Mononuclear cell (primary cell): ENCODE measurements around the gene VASH2. TPM values are rescaled to one million over a fixed set of nuclear protein-coding genes. Genes with fewer than 3 reads are reported as not detected.
"Not testable (repeated sequence)": the region's sequence is repeated elsewhere in the genome, so short reads cannot be mapped to it uniquely, and the experiment has no call there.

ENCODE experiments used
- H3K27me3 ChIP-seq: 2 replicates; pipeline ENCODE4 v1.6.0; 2011; ENCODE audit warnings: low read length, control low read depth; ENCODE audit not compliant: insufficient read depth
- H3K4me1 ChIP-seq: 2 replicates; pipeline ENCODE4 v1.5.1; 2011; ENCODE audit warnings: mild to moderate bottlenecking, low read length, control low read depth; ENCODE audit not compliant: insufficient read depth
- H3K4me3 ChIP-seq: 2 replicates; pipeline ENCODE4 v1.5.1; 2011; ENCODE audit warnings: mild to moderate bottlenecking, low read length, moderate library complexity
- H3K9me3 ChIP-seq: 2 replicates; pipeline ENCODE4 v1.5.1; 2011; ENCODE audit warnings: low read depth, mild to moderate bottlenecking, control low read depth, low read length
- total RNA-seq: library from RNA; depleted of rRNA; stranded (reverse); fragments of >200 nt; gene quantifications from one replicate; pipeline ENCODE4 v1.2.3, GENCODE V29; 2012

The VASH2 gene
- total RNA-seq, 1 donor, result 0.10 TPM

DNA sequence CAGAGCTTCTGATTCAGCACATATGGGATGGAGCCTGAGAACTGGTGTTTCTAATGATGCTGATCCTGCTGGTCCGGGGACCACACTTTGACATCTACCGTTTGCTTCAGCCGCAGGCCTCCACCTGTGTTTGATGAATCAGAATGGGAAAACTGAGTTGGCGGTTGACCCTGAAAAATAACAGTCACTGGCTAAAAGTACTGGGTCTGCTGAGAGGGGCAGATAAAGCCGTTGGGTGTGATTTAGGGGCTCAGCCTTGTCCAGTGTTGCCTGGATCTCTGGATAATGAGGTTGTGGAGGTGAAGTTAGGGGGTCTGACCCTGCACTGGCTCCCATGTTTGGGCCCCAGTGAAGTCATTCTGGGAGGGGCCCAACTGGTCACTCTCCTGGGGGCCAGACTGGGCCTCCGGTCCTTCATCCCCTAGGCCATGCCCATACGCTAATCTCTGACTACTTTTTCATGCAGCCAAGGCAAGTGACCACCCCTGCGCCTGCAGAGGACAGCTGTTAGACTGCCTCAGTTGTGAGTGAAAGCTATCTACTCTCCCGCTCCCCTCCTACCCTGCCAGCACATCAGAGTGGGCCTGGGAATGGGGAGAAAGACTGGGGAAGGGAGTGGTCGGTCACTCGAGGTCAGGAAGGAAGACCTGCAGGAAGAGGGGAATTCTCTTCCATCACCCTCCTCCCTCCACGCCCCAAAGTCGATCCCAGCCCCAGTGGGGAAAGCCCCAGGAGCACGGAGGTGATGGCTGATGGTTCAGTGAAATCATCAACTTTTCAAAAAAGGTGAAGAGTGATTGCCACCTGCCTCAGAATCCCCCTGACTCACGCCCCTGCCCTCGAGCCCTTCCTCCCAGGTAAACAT is 27.7 kb downstream of the VASH2 start:
- Histone ChIP-seq H3K27me3 (no peaks in the 10 kb centered on the region), H3K9me3 (no peaks in the 10 kb centered on the region)

DNA sequence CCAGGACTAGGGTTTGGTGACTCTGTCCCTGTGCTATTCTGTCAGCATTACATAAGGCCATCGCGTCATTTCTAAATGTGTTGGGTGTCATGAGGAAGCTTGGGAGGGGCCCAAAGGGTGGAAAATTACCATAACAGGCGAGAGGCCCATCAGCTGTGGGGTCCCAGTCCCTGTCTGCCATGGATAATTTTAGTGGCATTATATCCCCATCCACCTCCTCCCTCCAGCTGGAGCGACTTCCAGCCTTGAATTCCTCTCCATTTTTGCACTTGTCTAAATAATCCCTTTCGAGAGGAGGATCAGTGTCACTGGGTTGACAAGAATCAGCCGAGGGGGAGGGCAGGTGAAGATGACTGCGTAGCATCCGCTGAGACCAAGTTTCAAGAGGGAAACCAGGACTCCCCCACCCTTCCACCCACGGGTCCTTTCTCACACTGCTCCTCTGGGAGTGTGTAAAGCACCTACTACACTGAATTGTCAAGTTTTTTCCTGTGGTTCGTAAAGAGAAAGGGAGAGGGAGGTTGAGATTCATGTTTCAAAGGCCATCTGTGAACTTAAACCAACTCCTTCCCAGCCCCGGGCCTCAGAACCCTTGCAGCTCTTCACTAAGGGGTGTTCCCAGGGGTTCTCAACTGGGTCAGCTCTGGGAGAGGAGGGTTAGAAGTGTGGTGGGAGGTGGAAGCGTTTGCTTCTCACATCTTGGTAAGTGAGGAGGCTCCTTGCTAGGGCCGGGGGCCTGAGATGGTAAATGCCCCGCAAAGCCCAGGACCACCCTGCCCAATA is 29.2 kb downstream of the VASH2 start:
- Histone ChIP-seq H3K27me3 (no peaks in the 10 kb centered on the region), H3K4me3 (no peak overlapping the region), H3K9me3 (no peaks in the 10 kb centered on the region)

More for the DNA sequence above, 27.7 kb downstream of the VASH2 start:
- no peak overlapping the region for H3K4me3 ChIP-seq
- H3K4me1 ChIP-seq, result no peaks in the 10 kb centered on the region

DNA sequence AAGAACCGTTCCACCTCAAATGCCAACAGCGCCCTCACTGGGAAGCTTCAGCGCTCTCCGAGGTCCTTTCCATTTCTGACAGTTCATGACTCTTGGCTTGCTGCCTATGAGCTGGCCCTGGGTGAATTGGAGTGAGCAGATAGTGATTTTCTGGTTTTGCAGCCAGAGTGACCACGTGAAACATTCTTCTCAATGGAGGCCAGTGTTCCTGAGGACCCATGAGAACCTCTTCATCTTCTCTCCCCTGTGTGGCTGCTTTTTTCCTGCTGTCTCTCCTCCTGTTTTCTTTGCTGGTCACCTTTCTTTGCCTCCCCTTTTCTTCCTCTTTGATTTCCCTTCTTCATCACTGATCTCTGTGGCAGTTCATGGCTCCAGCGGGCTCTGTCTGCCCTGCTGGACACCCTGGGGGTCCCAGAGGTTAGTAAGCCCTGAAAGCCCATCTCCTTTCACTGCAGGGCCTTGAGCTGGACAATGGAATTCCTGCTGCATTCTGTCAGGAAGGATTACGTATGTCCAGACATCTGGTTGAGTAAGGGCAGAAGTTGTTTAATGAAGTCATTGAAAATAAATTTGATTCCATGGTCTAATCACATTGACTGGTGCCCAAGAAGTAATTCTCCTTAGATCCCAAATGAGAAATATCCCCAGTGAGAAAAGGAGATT is 29.9 kb downstream of the VASH2 start:
- no peak overlapping the region for H3K4me3 ChIP-seq
- H3K4me1 ChIP-seq, result no peaks in the 10 kb centered on the region
- H3K9me3 ChIP-seq, result no peaks in the 10 kb centered on the region
- no peaks in the 10 kb centered on the region for H3K27me3 ChIP-seq

More for the DNA sequence above, 29.2 kb downstream of the VASH2 start:
- H3K4me1 ChIP-seq, result no peaks in the 10 kb centered on the region

DNA sequence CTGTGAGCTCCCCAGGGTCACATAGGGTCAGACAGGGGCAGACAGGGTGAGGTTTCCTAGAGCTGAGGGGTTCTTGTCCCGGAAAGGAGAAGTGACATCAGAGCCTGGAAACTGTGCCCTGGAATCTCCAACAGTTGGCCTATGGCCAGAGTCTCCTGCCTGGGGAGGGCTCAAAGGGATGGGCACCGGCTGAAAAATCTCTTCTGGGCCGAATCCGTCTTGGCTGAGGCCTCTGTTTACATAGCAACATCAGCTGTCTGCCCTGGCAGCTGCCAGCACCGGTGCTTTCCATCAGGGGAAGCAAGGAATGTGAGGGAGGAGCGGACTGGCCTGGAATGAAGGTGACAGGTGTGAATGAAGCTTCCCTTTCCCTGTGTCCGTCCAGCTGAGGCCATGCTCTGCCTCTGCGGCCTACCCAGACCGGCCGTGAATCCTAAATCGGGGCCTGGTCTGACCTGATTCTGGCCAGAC is 30.7 kb downstream of the VASH2 start:
- no peaks in the 10 kb centered on the region for H3K27me3 ChIP-seq
- H3K4me1 ChIP-seq, result no peaks in the 10 kb centered on the region
- H3K4me3 ChIP-seq, result no peak overlapping the region
- H3K9me3 ChIP-seq, result no peaks in the 10 kb centered on the region

DNA sequence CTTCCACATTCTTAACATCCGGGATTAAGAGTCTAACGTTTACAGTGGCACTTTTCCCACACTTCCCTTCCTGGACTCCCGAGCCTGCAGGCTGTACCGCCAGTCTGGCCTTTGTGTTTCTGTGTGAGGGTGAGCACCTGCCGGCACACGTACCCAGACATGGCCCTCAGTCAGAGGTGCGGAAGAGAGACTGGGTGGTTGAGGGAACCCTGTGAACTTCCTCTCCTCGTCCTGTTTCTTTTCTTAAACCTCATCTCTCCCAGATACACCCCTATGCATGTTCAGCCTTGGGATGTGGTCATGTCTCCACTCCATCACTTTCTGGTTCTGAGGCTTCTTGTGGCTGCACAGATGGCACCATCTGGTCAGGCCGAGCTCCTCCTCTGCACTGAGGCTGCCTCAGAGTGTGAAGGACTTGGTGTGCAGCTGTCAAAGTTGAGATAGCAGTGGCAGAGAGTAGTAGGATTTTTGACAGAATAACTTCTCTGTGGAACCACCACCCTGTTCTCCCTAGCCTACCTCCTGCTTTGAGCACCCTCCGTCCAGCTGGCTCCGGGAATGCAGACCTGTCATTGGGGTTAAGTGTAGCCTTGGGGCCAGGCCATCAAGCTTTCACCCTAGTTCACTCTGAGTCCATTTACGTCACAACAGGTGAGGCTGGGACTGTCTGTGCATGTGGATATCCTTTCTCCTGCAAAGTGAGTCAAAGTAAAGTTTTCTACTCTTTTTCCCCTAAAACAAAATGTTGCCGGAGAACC is 31.4 kb downstream of the VASH2 start:
- Histone ChIP-seq H3K4me3 (no peak overlapping the region), H3K9me3 (no peaks in the 10 kb centered on the region), H3K27me3 (no peaks in the 10 kb centered on the region), H3K4me1 (no peaks in the 10 kb centered on the region)

DNA sequence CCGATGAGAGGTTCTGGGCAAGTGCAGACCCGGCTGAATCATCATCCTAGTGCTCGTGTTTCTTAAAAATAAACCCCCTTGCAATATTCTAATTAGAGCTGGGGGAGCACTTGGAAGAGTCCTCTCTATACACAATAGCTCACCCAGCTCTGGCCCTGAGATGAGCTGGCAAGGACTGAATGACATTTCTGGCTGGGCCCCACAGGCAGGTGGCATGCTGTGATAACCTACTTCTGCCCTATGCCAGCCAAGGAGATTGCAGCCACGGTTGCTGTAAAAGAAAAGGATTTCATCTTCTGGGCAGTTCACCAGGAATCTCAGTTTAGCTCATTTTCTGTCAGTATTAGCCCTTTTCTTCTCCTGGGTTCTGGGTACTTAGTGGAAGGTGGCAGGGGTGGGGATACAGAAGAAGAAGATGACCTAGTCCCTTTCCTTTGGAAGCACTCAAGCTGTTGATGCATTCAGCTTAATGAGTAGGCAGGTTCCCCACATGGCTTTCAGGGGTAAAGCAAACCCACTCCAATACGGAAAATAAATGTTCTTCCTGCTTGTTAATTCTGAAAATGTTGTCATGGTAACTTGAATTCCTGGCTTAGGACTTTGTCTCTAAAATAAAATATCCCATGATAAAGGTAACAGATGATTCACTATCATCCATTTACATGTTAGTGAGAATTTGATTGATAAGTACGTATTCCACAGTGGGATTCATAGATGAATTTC is 32.2 kb downstream of the VASH2 start:
- Histone ChIP-seq H3K27me3 (no peaks in the 10 kb centered on the region), H3K4me3 (no peak overlapping the region), H3K4me1 (no peaks in the 10 kb centered on the region), H3K9me3 (no peaks in the 10 kb centered on the region)

DNA sequence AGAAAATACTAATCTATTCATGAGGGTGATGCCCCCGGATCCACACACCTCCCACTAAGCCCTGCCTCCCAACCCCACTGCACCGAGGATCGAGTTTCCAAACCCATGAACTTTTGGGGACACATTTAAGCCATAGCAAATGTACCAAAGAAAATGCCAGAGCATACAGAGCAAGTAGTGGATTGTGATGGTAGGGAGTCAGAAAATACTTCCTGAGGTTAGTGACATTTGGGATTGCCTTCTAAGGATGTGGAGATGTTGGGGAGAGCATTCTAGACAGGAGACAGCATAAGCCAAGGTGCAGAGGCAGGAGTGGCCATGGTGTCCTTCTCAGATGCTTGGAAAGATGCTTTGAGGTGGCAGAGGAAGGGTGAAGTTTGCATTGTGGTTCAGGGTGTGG is 33.1 kb downstream of the VASH2 start:
- Histone ChIP-seq H3K9me3 (no peaks in the 10 kb centered on the region), H3K4me3 (no peak overlapping the region), H3K27me3 (no peaks in the 10 kb centered on the region)

DNA sequence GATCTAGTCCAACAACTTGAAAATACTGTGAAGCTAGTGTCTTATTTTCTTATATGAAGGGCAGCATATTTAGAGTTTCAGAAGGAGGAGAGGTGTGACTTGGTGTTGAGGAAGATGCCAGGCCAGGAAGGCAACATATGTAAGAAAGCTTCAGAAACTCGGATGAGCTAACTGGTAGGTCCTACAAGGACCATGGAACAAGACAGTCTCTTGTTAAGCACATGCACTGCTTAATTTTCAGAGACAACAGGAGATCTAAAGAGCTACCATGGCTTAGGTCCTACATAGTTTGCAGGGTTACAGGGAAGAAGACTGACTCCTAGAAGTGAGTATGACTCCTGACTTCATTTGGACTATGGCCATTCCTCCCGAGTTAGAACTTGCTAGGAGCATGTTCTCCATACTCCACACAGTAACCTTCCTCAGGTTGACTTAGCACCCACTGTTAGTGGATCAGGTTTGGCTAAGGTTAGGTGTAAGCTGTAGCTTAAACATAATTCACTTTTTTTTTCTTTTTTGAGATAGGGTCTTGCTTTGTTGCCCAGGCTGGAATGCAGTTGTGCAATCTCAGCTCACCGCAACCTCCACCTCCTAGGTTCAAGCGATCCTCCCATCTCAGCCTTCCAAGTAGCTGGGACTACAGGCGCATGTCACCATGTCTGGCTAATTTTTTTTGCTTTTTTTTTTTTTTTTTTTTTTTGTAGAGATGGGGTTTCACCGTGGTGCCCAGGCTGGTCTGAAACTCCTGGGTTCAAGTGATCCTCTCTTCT is 34.4 kb downstream of the VASH2 start:
- no peaks in the 10 kb centered on the region for H3K9me3 ChIP-seq
- H3K4me1 ChIP-seq, result no peaks in the 10 kb centered on the region
- no peak overlapping the region for H3K4me3 ChIP-seq
- H3K27me3 ChIP-seq, result no peaks in the 10 kb centered on the region

More for the DNA sequence above, 33.1 kb downstream of the VASH2 start:
- H3K4me1 ChIP-seq, result no peaks in the 10 kb centered on the region

DNA sequence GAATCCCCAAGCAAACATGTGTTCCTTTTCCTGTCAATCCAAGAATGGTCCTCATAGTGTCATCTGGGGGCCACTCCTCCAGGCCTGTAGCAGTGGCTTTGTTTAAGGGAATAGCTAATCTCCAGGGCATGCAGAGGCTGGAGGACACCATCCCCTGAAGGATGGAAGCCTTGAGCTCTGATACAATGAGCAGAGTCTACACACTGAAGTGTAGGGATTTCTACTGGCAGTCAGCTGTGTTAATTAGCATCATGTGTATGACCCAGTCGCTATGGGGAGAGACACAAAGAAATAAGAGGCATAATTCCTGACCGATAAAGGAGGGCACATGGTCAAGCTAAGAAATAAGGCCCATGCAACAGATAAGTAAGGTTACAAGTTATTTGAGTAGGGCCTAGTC is 36.2 kb downstream of the VASH2 start:
- Histone ChIP-seq H3K4me3 (no peak overlapping the region), H3K9me3 (no peaks in the 10 kb centered on the region), H3K27me3 (no peaks in the 10 kb centered on the region), H3K4me1 (no peaks in the 10 kb centered on the region)

DNA sequence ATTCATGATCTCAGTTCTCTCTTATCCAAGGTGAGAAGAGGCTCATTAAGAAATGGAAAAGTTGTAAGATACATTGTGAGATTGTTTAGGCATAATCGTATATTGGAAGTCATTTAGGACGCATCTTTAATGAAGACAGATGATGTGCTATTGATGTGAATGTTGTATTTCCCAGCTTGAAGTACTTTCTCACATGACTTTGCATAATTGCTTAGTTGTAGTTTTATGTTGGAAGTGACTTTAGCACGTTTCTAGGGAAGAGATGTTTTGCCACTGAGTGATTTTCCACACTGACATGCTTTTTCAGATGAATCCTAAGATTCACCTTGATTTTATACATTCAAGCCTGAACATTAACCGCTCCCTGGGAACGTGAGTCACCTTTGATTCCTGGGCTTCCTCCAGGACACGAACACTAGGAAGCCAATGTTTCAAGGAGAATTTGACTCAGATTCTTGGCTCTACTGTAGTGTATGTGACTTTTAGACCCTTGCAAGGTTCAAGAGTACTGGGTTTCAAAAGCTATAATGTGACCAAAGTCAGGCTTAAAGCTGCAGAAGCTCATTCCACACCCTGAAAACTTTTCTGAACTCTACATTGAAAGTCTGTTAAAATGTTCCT is 37.5 kb downstream of the VASH2 start:
- H3K9me3 ChIP-seq, result no peaks in the 10 kb centered on the region
- no peak overlapping the region for H3K4me3 ChIP-seq
- no peaks in the 10 kb centered on the region for H3K27me3 ChIP-seq
- H3K4me1 ChIP-seq, result no peaks in the 10 kb centered on the region

DNA sequence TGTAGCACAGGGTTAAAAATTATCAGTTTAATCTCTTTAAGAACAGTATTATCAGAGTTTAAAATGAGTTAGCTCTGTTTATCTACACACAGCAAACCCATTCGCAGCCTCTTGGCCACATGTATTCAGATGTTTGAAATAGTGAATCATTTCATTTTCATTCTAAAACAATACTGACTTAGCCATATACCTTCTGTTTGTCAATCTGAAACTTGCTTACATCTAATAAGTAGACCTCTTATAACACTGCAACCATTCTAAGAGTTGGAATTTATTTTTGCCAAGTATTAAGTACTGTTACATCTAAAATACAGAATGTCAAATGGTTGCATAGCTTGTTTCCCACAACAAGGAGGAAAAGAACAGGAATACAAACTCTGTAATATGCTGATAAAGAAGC is 39.9 kb downstream of the VASH2 start:
- H3K4me1 ChIP-seq, result no peaks in the 10 kb centered on the region

DNA sequence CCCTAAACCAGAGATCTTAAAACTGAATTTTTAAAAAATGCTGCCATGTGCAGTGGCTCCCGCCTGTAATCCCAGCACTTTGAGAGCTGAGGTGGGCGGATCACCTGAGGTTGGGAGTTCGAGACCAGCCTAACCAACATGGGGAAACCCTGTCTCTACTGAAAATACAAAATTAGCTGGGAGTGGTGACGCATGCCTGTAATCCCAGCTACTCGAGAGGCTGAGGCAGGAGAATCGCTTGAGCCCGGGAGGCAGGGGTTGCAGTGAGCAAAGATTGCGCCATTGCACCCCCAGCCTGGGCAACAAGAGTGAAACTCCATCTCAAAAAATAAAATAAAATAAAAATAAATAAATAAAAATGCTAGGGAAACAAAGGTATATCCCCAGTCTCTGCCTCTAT is 43.6 kb downstream of the VASH2 start:
- not testable (repeated sequence) for H3K4me3 ChIP-seq, H3K9me3 ChIP-seq, H3K27me3 ChIP-seq, H3K4me1 ChIP-seq

More for the DNA sequence above, 39.9 kb downstream of the VASH2 start:
- Histone ChIP-seq H3K9me3 (no peaks in the 10 kb centered on the region), H3K27me3 (no peaks in the 10 kb centered on the region), H3K4me3 (no peak overlapping the region)

DNA sequence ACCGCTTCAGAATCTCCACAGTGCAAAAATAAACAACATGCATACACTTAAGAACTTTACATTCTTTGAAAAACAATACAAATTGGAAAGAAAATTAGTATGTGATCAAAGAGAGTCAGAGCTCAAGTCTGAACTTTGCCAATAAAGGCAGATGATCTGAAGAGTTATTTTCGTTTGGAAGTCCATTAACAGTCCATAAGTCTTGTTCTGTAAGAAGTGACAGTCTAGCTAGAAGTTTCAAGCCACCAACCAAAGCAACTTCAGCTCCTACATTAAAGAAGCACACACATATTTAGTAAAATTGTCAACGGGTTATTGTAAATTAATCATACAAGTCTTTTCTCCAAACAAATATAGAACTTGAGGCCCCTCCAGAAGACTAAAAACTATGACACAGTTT is 44.6 kb downstream of the VASH2 start:
- Histone ChIP-seq H3K4me1 (no peaks in the 10 kb centered on the region), H3K4me3 (no peak overlapping the region), H3K27me3 (no peaks in the 10 kb centered on the region), H3K9me3 (no peaks in the 10 kb centered on the region)
